ENCODE measurements around the gene DKKL1.

DKKL1 gene

DNA sequence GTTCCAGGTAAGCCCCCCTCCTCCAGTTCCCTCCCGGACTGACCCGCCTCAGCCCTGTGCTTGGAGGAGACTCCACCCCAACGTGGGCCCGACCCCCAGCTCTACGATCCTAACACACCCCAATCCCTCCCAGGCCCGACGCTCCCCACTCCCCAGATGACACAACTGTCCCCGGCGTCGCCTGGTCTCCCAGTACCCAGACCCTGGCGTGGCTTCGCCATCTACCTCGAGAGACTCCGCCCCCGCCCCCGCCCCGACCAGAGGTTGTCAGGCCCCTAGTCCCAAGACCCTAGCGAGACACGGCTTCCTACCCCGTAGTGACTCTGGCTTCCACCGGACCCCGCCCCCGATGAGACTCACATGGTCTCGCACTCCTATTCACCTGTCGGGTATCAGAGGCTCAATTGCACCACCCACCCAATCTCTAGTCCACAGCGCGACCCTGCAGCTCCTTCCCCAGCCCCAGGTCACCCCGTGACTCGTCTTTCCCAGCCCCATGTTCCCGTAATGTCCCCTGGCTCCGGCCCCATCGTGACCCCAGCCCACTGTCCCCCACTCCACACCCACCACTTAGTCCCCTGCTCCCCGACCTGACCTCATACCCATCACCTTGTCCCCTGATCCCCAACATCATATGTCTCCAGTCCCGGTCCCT is 25.5 kb upstream of the DKKL1 start:
- no peak for DNase-seq (ENCODE audit: low read depth)

DNA sequence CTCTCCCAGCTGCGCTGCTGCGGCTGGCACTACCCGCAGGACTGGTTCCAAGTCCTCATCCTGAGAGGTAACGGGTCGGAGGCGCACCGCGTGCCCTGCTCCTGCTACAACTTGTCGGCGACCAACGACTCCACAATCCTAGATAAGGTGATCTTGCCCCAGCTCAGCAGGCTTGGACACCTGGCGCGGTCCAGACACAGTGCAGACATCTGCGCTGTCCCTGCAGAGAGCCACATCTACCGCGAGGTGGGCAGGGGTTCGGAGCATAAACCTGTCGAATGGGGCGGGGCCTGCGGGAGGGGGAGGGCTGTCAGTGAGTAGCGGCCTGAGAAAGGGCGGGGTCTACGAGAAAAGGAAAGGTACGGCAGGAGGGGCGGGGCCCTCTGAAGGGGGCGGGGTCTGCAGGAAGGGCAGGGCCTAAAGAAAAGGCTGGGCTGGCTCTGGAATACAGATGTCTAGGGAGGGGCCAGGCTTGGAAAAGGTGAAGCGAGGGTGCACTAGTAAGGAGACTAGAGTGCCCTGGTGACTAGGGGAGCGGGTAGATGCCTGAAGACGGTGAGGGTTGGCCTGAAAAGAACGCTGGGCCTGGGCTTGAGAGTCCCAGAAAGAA is 24.9 kb upstream of the DKKL1 start:
- no peak for DNase-seq (ENCODE audit: low read depth)

DNA sequence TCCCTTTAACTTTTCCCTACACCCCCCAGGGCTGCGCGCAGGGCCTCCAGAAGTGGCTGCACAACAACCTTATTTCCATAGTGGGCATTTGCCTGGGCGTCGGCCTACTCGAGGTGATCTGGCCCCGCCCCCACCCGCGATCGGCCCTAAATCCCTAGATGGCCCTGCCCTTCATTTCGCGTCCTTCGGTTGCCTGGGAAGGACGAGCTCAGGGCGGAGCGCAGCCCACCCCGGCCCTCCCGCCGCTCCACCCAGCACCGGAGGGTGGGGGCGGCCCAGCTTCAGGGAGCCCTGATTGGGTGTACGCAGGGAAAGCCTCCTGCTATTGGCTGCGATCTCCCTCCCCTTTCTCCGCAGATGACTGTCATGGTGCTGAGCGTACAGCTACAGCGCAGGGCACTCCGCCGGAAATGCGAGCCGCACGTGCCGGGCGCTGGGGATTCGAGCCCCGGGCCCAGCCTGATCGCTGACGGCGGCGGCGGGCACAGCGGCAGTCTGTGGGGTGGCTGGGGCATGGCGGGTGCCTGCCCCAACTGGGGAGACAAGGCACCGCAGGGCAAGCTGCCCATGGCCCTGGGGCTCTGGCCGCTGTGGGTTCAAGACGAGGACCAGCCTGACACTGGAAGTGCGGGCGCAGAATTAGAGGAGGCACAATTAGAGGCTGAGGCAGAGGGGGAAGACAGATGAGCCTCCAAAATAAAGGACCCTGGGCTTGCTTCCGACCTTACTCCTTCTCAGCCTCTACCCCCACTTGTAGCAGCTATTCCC is 24.2 kb upstream of the DKKL1 start:
- no peak for DNase-seq (ENCODE audit: low read depth)

DNA sequence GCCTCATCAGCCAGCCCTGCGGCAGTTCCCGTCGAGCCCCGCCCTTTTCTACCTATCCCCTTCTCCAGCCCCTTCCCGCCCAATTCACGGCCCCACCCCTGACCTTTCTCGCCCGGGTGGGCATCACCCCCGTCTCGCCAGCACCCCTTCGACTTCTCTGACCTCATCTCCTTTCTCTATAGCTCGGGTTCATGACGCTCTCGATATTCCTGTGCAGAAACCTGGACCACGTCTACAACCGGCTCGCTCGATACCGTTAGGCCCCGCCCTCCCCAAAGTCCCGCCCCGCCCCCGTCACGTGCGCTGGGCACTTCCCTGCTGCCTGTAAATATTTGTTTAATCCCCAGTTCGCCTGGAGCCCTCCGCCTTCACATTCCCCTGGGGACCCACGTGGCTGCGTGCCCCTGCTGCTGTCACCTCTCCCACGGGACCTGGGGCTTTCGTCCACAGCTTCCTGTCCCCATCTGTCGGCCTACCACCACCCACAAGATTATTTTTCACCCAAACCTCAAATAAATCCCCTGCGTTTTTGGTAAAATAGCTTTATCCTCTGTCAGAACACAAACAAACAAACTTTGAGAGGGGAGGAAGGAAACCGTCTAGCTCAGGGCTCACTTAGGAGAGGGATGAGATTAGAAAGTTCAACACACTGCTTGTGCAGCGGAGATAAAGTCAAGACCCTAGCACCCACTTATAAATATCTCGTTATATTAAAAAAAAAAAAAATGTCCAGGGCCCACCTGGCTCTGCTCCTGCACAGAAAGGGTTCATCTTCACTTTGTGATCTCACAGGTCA is 23.4 kb upstream of the DKKL1 start:
- DNase-seq (ENCODE audit: low read depth): no peak

- DNase-seq (ENCODE audit: low read depth): no peak
Observed at GRCh38 chr19:49340865-49341718, 22.6 kb upstream of the DKKL1 start.

GRCh38 chr19:49342291-49342721 is 21.4 kb upstream of the DKKL1 start:
- no peak for DNase-seq (ENCODE audit: low read depth)

DNA sequence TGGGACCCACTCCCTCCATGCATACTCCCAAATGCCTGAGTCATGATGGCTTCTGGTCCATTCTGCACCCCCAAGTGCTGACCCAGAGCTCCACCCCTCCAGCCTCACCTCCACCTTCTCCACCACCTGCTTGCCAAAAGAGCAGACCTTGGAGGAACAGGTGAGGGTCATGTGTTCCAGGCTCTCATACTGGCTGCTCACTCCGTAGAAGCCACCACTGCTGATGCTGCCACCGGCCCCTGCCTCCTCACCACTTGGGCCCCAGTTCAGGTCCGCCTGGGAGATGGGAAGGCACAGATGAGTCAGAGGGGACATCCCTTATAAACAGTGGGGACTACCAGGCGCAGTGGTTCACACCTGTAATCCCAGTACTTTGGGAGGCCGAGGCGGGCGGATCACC is 20.6 kb upstream of the DKKL1 start:
- DNase-seq (ENCODE audit: low read depth): no peak

- no peak for DNase-seq (ENCODE audit: low read depth)
Observed at GRCh38 chr19:49344505-49345423, 18.9 kb upstream of the DKKL1 start.

DNA sequence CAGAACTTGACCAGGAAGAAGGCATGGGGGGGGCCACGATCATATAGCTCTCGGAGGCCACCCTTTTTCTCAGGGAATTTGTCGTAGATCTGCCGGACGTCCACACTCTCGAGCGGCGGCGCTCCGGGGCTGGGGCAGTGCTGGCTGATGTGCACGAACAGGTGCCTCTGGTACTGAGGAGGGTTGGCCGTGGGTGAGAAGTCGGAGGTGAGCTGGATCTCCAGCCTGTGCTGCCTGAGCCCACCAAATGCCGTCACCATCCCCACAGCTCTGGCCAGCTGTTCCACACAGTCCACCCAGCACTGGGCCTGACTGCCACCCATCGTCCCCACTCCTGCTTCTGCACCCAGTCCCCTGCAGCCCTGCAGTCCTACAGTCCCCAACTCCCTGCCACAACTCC is 16.5 kb upstream of the DKKL1 start:
- no peak for DNase-seq (ENCODE audit: low read depth)

- no peak for DNase-seq (ENCODE audit: low read depth)
Observed at GRCh38 chr19:49347835-49348234, 15.8 kb upstream of the DKKL1 start.

DNA sequence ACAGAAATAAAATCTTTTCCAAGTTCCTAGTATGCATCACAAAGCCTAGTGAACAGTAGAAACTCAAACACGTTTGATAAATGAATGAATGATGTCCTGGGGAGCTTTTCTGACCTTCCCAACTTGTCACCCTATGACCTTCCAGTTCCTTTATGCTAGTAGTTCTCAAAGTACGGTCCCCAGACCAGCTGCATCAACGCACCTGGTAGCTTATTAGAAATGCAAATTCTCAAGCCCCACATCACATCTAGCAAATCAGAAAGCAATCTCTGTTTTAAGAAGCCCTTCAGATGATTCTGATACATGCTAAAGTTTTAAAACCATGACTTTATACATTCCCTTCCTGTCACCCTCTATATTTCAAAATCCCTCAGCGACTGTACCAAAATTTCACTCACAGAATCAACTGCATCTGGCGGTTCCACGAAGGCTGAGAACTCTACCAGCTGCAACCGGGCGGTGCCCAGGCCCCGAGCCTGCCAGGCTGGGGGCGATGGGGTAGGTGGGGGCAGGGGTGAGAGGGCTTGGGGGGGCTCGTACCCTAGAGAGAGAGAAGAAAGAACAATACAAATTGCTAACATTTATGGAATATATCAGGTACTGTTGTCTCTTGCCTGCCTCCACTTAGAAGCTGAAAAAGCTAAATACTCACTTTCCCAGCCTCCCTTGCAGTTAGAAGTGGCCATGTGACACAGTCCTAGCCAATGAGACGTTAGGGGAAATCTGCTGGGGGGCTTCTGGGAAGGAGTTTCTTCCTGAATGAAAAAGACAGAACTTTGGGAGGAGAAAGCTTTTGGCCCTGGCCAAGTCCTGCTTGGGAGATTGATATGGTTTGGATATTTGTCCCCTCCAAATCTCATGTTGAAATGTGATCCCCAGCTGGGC is 15.1 kb upstream of the DKKL1 start:
- DNase-seq (ENCODE audit: low read depth): no peak

GRCh38 chr19:49349567-49349966 is 14.1 kb upstream of the DKKL1 start:
- DNase-seq (ENCODE audit: low read depth): no peak

- DNase-seq (ENCODE audit: low read depth): no peak
Observed at GRCh38 chr19:49355909-49356353, 7.7 kb upstream of the DKKL1 start.

- DNase-seq (ENCODE audit: low read depth): no peak
Observed at GRCh38 chr19:49356382-49356781, 7.3 kb upstream of the DKKL1 start.

GRCh38 chr19:49357186-49357585 is 6.5 kb upstream of the DKKL1 start:
- DNase-seq (ENCODE audit: low read depth): no peak

DNA sequence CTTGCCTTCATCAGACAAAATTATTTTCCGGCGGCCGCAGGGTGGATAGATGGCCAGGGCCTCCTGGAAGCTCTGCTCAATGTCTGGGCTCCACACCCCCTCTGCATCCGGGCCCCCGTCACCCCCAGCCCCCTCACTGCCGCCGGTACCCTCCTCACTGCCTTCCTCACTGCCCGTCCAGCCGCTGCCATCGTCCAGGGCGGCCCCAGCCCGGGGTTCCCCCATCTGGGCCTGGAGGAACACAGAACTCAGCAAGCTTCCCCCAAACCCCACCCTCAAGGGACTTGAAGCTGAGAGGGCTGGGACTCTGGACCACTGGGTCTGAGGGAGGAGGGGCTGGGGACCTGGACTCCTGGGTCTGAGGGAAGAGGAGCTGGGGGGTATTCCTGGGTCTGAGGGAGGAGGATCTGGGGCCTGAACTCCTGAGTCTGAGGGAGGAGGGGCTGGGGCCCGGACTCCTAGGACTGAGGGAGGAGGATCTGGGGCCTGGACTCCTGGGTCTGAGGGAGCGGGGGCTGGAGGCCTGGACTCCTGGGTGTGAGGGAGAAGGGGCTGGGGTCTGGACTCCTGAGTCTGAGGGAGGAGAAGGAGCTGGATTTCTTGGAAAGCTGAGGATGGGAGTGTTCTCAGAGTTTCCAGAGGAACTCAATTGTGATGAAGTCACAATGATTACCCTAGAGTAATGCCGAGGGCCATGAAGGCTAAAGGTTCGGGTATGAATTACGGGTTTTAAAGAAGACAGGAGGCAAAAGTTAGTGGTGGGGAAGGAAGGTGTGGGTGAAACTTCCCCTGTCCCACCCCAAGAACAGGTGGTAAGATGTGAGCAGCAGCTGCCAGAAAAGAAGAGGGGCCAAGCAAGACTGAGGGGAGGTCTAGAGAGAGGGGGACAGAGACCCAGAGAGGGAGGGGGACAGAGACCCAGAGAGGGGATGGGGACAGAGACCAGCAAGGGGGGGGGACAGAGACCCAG is 3.5 kb upstream of the DKKL1 start:
- DNase-seq (ENCODE audit: low read depth): no peak

DNA sequence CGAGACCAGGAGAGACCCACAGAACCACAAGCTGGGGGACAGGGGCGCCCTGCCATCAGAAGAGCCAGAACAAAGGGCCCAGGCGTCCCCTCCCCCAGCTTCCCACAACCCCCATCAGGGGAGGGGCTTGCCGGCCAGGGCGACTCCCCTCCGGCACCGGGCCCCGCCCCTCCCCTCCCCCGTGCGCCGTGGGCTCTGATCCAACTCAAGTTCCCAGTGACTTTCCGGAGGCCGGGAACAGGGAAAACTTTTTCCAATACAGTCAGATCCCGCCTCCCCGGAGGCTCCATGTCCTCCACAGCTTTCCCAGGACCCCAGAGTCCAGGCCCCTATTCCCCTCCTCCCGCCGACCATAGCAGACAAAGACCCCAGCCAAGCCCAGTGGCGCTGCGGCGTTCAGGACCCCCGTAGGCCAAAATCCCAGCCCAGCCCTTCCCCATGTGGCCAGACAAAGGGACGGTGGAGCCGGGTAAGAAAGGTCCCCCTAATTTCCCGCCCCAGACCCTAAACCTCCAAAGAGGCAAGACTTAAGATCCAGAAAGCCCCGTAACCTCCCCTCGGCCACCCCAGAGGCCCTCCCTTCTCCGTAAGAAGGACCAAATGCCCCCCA is 2.1 kb upstream of the DKKL1 start:
- no peak for DNase-seq (ENCODE audit: low read depth)

Measured in activated T-helper 1 cell treated with Interleukin-2 at 50 U/mL for 16 hours (primary cell).